Measurements from ENCODE around the gene HDGFL2.

DNA sequence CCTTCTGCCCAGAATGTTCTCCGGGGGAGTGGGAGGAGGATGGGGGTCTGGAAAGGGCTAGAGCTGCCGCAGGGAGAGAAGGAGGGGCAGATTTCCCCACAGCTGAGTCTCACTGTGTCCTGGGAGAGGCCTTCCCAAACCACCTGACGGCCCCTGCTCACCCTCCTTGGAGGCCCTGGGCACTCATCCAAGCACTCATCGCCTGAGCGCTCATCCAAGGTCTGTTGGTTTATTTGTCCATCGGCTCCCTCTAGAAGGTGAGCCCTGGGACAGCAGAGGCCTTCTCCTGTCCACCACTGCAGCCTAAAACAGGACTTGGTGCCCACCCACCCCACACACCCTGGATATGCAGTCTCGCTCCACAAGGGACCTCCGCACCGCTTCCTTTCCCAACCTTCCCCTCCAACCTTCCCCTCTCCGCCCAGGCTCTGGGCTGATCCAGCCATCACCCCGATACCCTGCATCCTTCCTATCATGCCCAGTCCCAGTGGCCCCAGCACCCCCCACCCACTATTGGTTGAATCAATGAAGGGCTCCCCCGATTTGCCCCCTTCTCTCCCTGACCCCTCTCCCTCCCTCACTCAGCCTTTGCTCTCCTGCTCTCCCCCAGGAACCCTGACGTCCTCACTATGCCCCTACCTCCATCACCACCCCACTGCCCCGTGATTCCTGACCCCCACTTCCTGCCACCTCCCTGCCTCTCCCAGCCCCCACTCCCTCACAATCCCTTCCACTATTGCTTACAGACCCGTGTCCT lies 16.2 kb upstream of the HDGFL2 start:
- TF ChIP-seq ZNF777 (tag by site-specific recombination; IDR thresholded peaks at IDR 0.05; ENCODE audit: borderline replicate concordance), result no peak; the same call in 1 of the 2 replicates
- peak; percentile 56; the same call in 1 of the 2 replicates for TF ChIP-seq ZBTB7A (tag by site-specific recombination; IDR thresholded peaks at IDR 0.05; ENCODE audit: low read depth)
- TF ChIP-seq, protein P1, sequence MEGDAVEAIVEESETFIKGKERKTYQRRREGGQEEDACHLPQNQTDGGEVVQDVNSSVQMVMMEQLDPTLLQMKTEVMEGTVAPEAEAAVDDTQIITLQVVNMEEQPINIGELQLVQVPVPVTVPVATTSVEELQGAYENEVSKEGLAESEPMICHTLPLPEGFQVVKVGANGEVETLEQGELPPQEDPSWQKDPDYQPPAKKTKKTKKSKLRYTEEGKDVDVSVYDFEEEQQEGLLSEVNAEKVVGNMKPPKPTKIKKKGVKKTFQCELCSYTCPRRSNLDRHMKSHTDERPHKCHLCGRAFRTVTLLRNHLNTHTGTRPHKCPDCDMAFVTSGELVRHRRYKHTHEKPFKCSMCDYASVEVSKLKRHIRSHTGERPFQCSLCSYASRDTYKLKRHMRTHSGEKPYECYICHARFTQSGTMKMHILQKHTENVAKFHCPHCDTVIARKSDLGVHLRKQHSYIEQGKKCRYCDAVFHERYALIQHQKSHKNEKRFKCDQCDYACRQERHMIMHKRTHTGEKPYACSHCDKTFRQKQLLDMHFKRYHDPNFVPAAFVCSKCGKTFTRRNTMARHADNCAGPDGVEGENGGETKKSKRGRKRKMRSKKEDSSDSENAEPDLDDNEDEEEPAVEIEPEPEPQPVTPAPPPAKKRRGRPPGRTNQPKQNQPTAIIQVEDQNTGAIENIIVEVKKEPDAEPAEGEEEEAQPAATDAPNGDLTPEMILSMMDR (tag by site-specific recombination; IDR thresholded peaks at IDR 0.05), result peak; percentile 10; the same call in 1 of the 2 replicates
- TF ChIP-seq ZNF335 (tag by site-specific recombination; conservative IDR thresholded peaks at IDR 0.05), result no peak
- no peak for TF ChIP-seq ZNF18 (tag by site-specific recombination; IDR thresholded peaks at IDR 0.05)
- no peak for TF ChIP-seq PRDM1 (tag by site-specific recombination; IDR thresholded peaks at IDR 0.05)
- TF ChIP-seq, protein P2, sequence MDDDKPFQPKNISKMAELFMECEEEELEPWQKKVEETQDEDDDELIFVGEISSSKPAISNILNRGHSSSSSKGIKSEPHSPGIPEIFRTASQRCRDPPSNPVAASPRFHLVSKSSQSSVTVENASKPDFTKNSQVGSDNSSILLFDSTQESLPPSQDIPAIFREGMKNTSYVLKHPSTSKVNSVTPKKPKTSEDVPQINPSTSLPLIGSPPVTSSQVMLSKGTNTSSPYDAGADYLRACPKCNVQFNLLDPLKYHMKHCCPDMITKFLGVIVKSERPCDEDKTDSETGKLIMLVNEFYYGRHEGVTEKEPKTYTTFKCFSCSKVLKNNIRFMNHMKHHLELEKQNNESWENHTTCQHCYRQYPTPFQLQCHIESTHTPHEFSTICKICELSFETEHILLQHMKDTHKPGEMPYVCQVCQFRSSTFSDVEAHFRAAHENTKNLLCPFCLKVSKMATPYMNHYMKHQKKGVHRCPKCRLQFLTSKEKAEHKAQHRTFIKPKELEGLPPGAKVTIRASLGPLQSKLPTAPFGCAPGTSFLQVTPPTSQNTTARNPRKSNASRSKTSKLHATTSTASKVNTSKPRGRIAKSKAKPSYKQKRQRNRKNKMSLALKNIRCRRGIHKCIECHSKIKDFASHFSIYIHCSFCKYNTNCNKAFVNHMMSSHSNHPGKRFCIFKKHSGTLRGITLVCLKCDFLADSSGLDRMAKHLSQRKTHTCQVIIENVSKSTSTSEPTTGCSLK (tag by site-specific recombination; IDR thresholded peaks at IDR 0.05), result no peak
- TF ChIP-seq, protein P3, sequence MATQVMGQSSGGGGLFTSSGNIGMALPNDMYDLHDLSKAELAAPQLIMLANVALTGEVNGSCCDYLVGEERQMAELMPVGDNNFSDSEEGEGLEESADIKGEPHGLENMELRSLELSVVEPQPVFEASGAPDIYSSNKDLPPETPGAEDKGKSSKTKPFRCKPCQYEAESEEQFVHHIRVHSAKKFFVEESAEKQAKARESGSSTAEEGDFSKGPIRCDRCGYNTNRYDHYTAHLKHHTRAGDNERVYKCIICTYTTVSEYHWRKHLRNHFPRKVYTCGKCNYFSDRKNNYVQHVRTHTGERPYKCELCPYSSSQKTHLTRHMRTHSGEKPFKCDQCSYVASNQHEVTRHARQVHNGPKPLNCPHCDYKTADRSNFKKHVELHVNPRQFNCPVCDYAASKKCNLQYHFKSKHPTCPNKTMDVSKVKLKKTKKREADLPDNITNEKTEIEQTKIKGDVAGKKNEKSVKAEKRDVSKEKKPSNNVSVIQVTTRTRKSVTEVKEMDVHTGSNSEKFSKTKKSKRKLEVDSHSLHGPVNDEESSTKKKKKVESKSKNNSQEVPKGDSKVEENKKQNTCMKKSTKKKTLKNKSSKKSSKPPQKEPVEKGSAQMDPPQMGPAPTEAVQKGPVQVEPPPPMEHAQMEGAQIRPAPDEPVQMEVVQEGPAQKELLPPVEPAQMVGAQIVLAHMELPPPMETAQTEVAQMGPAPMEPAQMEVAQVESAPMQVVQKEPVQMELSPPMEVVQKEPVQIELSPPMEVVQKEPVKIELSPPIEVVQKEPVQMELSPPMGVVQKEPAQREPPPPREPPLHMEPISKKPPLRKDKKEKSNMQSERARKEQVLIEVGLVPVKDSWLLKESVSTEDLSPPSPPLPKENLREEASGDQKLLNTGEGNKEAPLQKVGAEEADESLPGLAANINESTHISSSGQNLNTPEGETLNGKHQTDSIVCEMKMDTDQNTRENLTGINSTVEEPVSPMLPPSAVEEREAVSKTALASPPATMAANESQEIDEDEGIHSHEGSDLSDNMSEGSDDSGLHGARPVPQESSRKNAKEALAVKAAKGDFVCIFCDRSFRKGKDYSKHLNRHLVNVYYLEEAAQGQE (tag by site-specific recombination; IDR thresholded peaks at IDR 0.05), result 0 out of 2 replicates have a peak, but pooled peaks have one; percentile 16
- TF ChIP-seq, protein P4, sequence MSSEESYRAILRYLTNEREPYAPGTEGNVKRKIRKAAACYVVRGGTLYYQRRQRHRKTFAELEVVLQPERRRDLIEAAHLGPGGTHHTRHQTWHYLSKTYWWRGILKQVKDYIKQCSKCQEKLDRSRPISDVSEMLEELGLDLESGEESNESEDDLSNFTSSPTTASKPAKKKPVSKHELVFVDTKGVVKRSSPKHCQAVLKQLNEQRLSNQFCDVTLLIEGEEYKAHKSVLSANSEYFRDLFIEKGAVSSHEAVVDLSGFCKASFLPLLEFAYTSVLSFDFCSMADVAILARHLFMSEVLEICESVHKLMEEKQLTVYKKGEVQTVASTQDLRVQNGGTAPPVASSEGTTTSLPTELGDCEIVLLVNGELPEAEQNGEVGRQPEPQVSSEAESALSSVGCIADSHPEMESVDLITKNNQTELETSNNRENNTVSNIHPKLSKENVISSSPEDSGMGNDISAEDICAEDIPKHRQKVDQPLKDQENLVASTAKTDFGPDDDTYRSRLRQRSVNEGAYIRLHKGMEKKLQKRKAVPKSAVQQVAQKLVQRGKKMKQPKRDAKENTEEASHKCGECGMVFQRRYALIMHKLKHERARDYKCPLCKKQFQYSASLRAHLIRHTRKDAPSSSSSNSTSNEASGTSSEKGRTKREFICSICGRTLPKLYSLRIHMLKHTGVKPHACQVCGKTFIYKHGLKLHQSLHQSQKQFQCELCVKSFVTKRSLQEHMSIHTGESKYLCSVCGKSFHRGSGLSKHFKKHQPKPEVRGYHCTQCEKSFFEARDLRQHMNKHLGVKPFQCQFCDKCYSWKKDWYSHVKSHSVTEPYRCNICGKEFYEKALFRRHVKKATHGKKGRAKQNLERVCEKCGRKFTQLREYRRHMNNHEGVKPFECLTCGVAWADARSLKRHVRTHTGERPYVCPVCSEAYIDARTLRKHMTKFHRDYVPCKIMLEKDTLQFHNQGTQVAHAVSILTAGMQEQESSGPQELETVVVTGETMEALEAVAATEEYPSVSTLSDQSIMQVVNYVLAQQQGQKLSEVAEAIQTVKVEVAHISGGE (tag by site-specific recombination; conservative IDR thresholded peaks at IDR 0.05; ENCODE audit: low read depth), result 0 out of 2 replicates have a peak, but pooled peaks have one; percentile 1

All from HEK293 (cell line).